Gastroesophageal sphincter (tissue), 4 donors: ENCODE measurements around the gene SERBP1. TPM values are rescaled to one million over a fixed set of nuclear protein-coding genes. Genes with fewer than 3 reads are reported as not detected.

Source experiments
- ATAC-seq: fragments of 150-250 bp; one replicate; pipeline ENCODE4 v1.9.1; 2016; ENCODE audit warnings: mild to moderate bottlenecking, moderate library complexity
- H3K27ac ChIP-seq, 4 donors: fragments of 200-600 bp; sonication (generic) in 3 of 4; 1 replicate in 3 of 4; 2 replicates in 1 of 4; pipeline ENCODE4 v1.5.1; 2016 to 2019
- H3K27me3 ChIP-seq: fragments of 200-600 bp; sonication (generic); one replicate; pipeline ENCODE4 v1.5.1; 2019
- H3K36me3 ChIP-seq, 2 donors: fragments of 200-600 bp; sonication (generic); one replicate each; pipeline ENCODE4 v1.5.1; 2019; ENCODE audit warnings: control low read depth in 1 of 2
- H3K4me1 ChIP-seq, 3 donors: fragments of 200-600 bp; sonication (generic); 1 replicate in 2 of 3; 2 replicates in 1 of 3; pipeline ENCODE4 v1.5.1; 2016 to 2019; ENCODE audit warnings: control low read depth in 2 of 3
- H3K4me3 ChIP-seq, 2 donors: fragments of 200-600 bp; sonication (generic); one replicate each; pipeline ENCODE4 v1.5.1; 2019; ENCODE audit warnings: mild to moderate bottlenecking in 1 of 2, moderate library complexity in 1 of 2
- H3K9me3 ChIP-seq, 3 donors: fragments of 200-600 bp; sonication (generic); one replicate each; pipeline ENCODE4 v1.5.1; 2017 to 2019; ENCODE audit warnings: control low read depth in 2 of 3
- EP300 ChIP-seq: sonication (generic); formaldehyde crosslinking; IDR thresholded peaks from one replicate; pipeline ENCODE4 v1.6.1; 2017; ENCODE audit warnings: antibody characterized with exemption, mild to moderate bottlenecking
- POLR2A ChIP-seq, 2 donors: fragments of 450-650 bp; IDR thresholded peaks; one replicate each; pipeline ENCODE4 v1.6.1; 2017; ENCODE audit warnings: antibody characterized with exemption in 2 of 2, mild to moderate bottlenecking in 2 of 2, moderate library complexity in 1 of 2
- POLR2AphosphoS5 ChIP-seq: sonication (generic); formaldehyde crosslinking; IDR thresholded peaks from one replicate; pipeline ENCODE4 v1.6.1; 2017; ENCODE audit warnings: antibody characterized with exemption
- WGBS, 2 donors: methylation state at CpG; one replicate each; pipeline ENCODE4 v1.1.5; 2018; ENCODE audit warnings: low coverage in 1 of 2; 5-methylcytosine and 5-hydroxymethylcytosine counted together
- total RNA-seq, 4 donors: library from RNA; depleted of rRNA; stranded (reverse); fragments of >200 nt; gene quantifications; one replicate each; pipeline ENCODE4 v1.1.0, GENCODE V29; 2016
- TF ChIP-seq, protein P1 (sequence below), 4 experiments: fragments of 200-600 bp in 2 of 4; fragments of 450-650 bp in 2 of 4; sonication (generic) in 1 of 4; IDR thresholded peaks; one replicate each; pipeline ENCODE4 v1.5.1; 2017 to 2019; ENCODE audit warnings: antibody characterized with exemption in 4 of 4, mild to moderate bottlenecking in 2 of 4, moderate library complexity in 2 of 4

Gene SERBP1
- total RNA-seq, 4 donors from 2014 or later, result 254 to 263 (median 258) TPM

- Histone ChIP-seq H3K9me3 (no peaks in the 10 kb centered on the region), H3K27me3 (no peaks in the 10 kb centered on the region), H3K27ac (no peak overlapping the region), H3K4me1 (peaks cover 0 to 12% (median 0%) of the 10 kb centered on the region in 3 donors), H3K4me3 (no peak overlapping the region), H3K36me3 (no peaks in the 10 kb centered on the region)
- no peak for ATAC-seq
- TF ChIP-seq, protein P1, sequence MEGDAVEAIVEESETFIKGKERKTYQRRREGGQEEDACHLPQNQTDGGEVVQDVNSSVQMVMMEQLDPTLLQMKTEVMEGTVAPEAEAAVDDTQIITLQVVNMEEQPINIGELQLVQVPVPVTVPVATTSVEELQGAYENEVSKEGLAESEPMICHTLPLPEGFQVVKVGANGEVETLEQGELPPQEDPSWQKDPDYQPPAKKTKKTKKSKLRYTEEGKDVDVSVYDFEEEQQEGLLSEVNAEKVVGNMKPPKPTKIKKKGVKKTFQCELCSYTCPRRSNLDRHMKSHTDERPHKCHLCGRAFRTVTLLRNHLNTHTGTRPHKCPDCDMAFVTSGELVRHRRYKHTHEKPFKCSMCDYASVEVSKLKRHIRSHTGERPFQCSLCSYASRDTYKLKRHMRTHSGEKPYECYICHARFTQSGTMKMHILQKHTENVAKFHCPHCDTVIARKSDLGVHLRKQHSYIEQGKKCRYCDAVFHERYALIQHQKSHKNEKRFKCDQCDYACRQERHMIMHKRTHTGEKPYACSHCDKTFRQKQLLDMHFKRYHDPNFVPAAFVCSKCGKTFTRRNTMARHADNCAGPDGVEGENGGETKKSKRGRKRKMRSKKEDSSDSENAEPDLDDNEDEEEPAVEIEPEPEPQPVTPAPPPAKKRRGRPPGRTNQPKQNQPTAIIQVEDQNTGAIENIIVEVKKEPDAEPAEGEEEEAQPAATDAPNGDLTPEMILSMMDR (IDR thresholded peaks at IDR 0.05), result no peak
- TF ChIP-seq POLR2A (IDR thresholded peaks at IDR 0.05) (no peak), EP300 (no peak), POLR2AphosphoS5 (no peak)
- 59 to 89% methylated on average over 5 to 7 of the region's 7 CpGs for WGBS, 2 donors
Measured at GRCh38 chr1:67463298-67463955, 33.2 kb upstream of the SERBP1 start.

- H3K27ac ChIP-seq, result no peak overlapping the region
- WGBS, 2 donors, result 17 to 43% methylated on average over 4 to 7 of the region's 9 CpGs
- no peak overlapping the region for H3K4me3 ChIP-seq
- H3K9me3 ChIP-seq, result no peaks in the 10 kb centered on the region
- peaks cover 0 to 12% (median 0%) of the 10 kb centered on the region in 3 donors for H3K4me1 ChIP-seq
- TF ChIP-seq EP300 (no peak), POLR2AphosphoS5 (no peak), POLR2A (IDR thresholded peaks at IDR 0.05) (no peak)
- TF ChIP-seq, protein P1 (IDR thresholded peaks at IDR 0.05), result no peak
- H3K36me3 ChIP-seq, result no peaks in the 10 kb centered on the region
- no peak for ATAC-seq
- no peaks in the 10 kb centered on the region for H3K27me3 ChIP-seq
Measured at GRCh38 chr1:67460676-67461500, 30.7 kb upstream of the SERBP1 start.

GRCh38 chr1:67459068-67459467 lies 28.9 kb upstream of the SERBP1 start:
- 92 to 100% methylated on average over 3 of the region's 3 CpGs for WGBS, 2 donors
- H3K27me3 ChIP-seq, result no peaks in the 10 kb centered on the region
- TF ChIP-seq, protein P1 (IDR thresholded peaks at IDR 0.05), result no peak
- TF ChIP-seq POLR2A (IDR thresholded peaks at IDR 0.05), result no peak

DNA sequence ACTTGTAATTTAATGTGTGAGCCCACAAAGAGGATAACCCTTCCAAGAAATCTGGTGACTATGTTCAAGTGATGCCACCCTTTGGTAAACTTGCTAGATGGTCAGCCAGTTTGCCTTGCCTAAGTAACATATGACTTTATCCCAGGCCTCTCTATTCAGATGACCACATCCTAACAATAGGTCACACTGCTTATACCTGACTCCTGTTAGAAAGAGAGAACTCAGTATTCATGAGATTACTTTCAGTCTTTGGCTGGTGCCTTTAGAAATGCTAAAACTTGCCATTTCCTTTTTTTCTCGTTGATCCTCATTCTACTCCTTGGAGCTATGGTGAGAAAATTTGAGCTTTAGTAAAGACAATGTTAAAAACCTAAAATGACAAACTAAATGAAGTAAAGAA lies 28.5 kb upstream of the SERBP1 start:
- Histone ChIP-seq H3K4me3 (no peak overlapping the region), H3K9me3 (no peaks in the 10 kb centered on the region), H3K27me3 (no peaks in the 10 kb centered on the region), H3K36me3 (no peaks in the 10 kb centered on the region), H3K27ac (no peak overlapping the region), H3K4me1 (peaks cover 0 to 12% (median 0%) of the 10 kb centered on the region in 3 donors)
- no peak for TF ChIP-seq POLR2A (IDR thresholded peaks at IDR 0.05)
- TF ChIP-seq, protein P1 (IDR thresholded peaks at IDR 0.05), result no peak
- no peak for TF ChIP-seq POLR2AphosphoS5
- TF ChIP-seq EP300, result no peak
- ATAC-seq, result no peak
- WGBS, 2 donors, result 50 to 100% methylated on average over 1 of the region's 1 CpG

More at GRCh38 chr1:67459068-67459467, 28.9 kb upstream of the SERBP1 start:
- Histone ChIP-seq H3K4me3 (no peak overlapping the region), H3K36me3 (no peaks in the 10 kb centered on the region), H3K9me3 (no peaks in the 10 kb centered on the region), H3K4me1 (peaks cover 0 to 12% (median 0%) of the 10 kb centered on the region in 3 donors), H3K27ac (no peak overlapping the region)
- no peak for ATAC-seq
